ENCODE measurements around the gene NCOA1. TPM values are rescaled to one million over a fixed set of nuclear protein-coding genes. Genes with fewer than 3 reads are reported as not detected.

NCOA1 gene
- total and polyA plus RNA-seq, 10 of the 15 experiments (the other 5 are each of a cell fraction or from before 2014, with no cell fraction given): 1.8 to 35.6 (median 6.1) TPM

DNA sequence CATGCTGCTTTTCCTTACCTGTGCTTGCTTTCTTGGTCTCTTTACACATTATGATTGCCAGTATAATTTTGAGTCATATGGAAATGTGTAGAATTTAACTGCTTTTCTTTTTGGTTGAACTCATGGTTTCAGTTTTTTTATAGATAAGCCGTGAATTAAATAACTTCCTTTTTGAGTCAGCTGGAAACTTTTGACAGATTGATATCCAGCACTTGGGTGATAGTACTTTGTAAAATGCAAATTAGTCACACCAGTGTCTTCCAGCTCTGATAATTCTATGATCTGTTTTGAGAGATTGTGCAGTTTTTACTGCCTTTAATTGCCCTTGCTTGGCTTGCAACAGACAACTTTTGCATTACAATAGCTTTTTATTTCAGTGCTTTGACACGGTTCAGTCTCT lies 86.4 kb downstream of the NCOA1 start:
- CTCF ChIA-PET: interaction anchor here (0.5 to 1.4 kb wide), 3 partner anchors 8 to 363 kb away, joined by 3 to 5 read pairs (median 3); no protein-coding TSS in a partner anchor
- SMC1A ChIA-PET (ENCODE audit: uncharacterized antibody, unreplicated experiment): interaction anchor here (0.7 to 5.9 kb wide), 11 partner anchors 9 to 252 kb away, joined by 3 to 45 read pairs (median 5); no protein-coding TSS in a partner anchor
- peak; percentile 71 for FAIRE-seq
- Histone ChIP-seq H4K20me1 (ENCODE audit: control insufficient read depth, insufficient read depth) (no peaks in the 10 kb centered on the region), H3K27me3 (replicated peaks in 1 of 2; ENCODE audit: control insufficient read depth in 2 of 2, insufficient read depth in 2 of 2, low read length in 1 of 2) (no peaks in the 10 kb centered on the region), H3K9me3 (replicated peaks; ENCODE audit: control insufficient read depth, insufficient read depth, low read length) (peaks cover 4% of the 10 kb centered on the region; the same call in 2 of the 3 replicates), H3K36me3 (ENCODE audit: control insufficient read depth in 2 of 2, insufficient read depth in 2 of 2, low read length in 1 of 2) (peaks cover 0 to 4% of the 10 kb centered on the region in 2 experiments; a peak in 1 of 4 replicates), H3K79me2 (ENCODE audit: control insufficient read depth, insufficient read depth, low read length) (peaks cover 20% of the 10 kb centered on the region), H3K27ac (ENCODE audit: control insufficient read depth, insufficient read depth) (peak overlapping the region; percentile 80), H3K4me1 (ENCODE audit: control insufficient read depth, insufficient read depth, low read length) (peaks cover 47% of the 10 kb centered on the region), H2AFZ (ENCODE audit: control insufficient read depth, low read depth, low read length) (no peak overlapping the region), H3K4me3 (0 out of 2 replicates have a peak overlapping the region, but pooled peaks have one; percentile 14), H3K4me2 (ENCODE audit: control insufficient read depth, insufficient read depth) (peak overlapping the region; percentile 92), H3K9ac (ENCODE audit: control insufficient read depth, insufficient read depth, low read length) (peak overlapping the region; percentile 26; the same call in 1 of the 2 replicates)
- POLR2A ChIA-PET: interaction anchor here (1.4 to 1.5 kb wide), 2 partner anchors 9 to 62 kb away, joined by 3 to 13 read pairs; no protein-coding TSS in a partner anchor
- no TSS peak for BruUV-seq (replicated peaks)
- WGBS (ENCODE audit: insufficient coverage, insufficient replicate concordance, low lambda C conversion rate, missing lambda C conversion rate): 0% methylated on average over 2 of the region's 2 CpGs
- intact Hi-C loops (cut with micrococcal nuclease; ENCODE audit: unreplicated experiment): loop anchor here (5.0 kb wide), 2 partner anchors 85 to 155 kb away; partner anchors contain the start of gene NCOA1
- peak; percentile 87 for ATAC-seq
- in situ Hi-C loops (cut with MboI): no loop called here
- DNase-seq (ENCODE audit: low read depth, low spot score): peak; percentile 89
- RAD21 ChIA-PET (ENCODE audit: unreplicated experiment): interaction anchor here (1.2 to 3.0 kb wide), 5 partner anchors 10 to 155 kb away, joined by 3 to 26 read pairs (median 4); no protein-coding TSS in a partner anchor
- no peak for TF ChIP-seq CHD2 (IDR thresholded peaks at IDR 0.05; ENCODE audit: borderline replicate concordance, low read depth, low read length)
- no peak for TF ChIP-seq TCF12 (IDR thresholded peaks at IDR 0.05; ENCODE audit: low read depth, low read length)
- TF ChIP-seq FOXK2 (IDR thresholded peaks at IDR 0.05): no peak
- peak; percentile 94; the same call in 1 of the 2 replicates for TF ChIP-seq STAT3 (IDR thresholded peaks at IDR 0.05; ENCODE audit: low read depth, low read length)
- TF ChIP-seq NFYB (IDR thresholded peaks at IDR 0.05; ENCODE audit: insufficient read depth, low read depth, low read length): no peak
- peak; percentile 90 for TF ChIP-seq TBL1XR1 (IDR thresholded peaks at IDR 0.05; ENCODE audit: low read depth, low read length)
- TF ChIP-seq, protein P1, sequence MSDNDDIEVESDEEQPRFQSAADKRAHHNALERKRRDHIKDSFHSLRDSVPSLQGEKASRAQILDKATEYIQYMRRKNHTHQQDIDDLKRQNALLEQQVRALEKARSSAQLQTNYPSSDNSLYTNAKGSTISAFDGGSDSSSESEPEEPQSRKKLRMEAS (IDR thresholded peaks at IDR 0.05; ENCODE audit: low read depth, low read length): no peak
- no peak for TF ChIP-seq ESRRA (IDR thresholded peaks at IDR 0.05; ENCODE audit: low read length)
- TF ChIP-seq SREBF1 (IDR thresholded peaks at IDR 0.05; ENCODE audit: low read length): peak; percentile 96
- no peak for TF ChIP-seq YBX1 (IDR thresholded peaks at IDR 0.05)
- TF ChIP-seq, protein P2, sequence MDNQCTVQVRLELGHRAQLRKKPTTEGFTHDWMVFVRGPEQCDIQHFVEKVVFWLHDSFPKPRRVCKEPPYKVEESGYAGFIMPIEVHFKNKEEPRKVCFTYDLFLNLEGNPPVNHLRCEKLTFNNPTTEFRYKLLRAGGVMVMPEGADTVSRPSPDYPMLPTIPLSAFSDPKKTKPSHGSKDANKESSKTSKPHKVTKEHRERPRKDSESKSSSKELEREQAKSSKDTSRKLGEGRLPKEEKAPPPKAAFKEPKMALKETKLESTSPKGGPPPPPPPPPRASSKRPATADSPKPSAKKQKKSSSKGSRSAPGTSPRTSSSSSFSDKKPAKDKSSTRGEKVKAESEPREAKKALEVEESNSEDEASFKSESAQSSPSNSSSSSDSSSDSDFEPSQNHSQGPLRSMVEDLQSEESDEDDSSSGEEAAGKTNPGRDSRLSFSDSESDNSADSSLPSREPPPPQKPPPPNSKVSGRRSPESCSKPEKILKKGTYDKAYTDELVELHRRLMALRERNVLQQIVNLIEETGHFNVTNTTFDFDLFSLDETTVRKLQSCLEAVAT (IDR thresholded peaks at IDR 0.05): no peak
- TF ChIP-seq IRF4 (IDR thresholded peaks at IDR 0.05; ENCODE audit: low read depth, low read length): peak; percentile 90
- TF ChIP-seq PAX5 (IDR thresholded peaks at IDR 0.05; ENCODE audit: borderline replicate concordance, low read depth, low read length): 0 out of 2 replicates have a peak, but pooled peaks have one; percentile 55
- TF ChIP-seq KDM1A (IDR thresholded peaks at IDR 0.05; ENCODE audit: borderline replicate concordance): no peak
- TF ChIP-seq, protein P3, sequence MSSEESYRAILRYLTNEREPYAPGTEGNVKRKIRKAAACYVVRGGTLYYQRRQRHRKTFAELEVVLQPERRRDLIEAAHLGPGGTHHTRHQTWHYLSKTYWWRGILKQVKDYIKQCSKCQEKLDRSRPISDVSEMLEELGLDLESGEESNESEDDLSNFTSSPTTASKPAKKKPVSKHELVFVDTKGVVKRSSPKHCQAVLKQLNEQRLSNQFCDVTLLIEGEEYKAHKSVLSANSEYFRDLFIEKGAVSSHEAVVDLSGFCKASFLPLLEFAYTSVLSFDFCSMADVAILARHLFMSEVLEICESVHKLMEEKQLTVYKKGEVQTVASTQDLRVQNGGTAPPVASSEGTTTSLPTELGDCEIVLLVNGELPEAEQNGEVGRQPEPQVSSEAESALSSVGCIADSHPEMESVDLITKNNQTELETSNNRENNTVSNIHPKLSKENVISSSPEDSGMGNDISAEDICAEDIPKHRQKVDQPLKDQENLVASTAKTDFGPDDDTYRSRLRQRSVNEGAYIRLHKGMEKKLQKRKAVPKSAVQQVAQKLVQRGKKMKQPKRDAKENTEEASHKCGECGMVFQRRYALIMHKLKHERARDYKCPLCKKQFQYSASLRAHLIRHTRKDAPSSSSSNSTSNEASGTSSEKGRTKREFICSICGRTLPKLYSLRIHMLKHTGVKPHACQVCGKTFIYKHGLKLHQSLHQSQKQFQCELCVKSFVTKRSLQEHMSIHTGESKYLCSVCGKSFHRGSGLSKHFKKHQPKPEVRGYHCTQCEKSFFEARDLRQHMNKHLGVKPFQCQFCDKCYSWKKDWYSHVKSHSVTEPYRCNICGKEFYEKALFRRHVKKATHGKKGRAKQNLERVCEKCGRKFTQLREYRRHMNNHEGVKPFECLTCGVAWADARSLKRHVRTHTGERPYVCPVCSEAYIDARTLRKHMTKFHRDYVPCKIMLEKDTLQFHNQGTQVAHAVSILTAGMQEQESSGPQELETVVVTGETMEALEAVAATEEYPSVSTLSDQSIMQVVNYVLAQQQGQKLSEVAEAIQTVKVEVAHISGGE (CRISPR knock-in tag; IDR thresholded peaks at IDR 0.05): no peak
- TF ChIP-seq JUND (IDR thresholded peaks at IDR 0.05; ENCODE audit: low read depth, low read length): peak; percentile 90
- TF ChIP-seq, protein P4, sequence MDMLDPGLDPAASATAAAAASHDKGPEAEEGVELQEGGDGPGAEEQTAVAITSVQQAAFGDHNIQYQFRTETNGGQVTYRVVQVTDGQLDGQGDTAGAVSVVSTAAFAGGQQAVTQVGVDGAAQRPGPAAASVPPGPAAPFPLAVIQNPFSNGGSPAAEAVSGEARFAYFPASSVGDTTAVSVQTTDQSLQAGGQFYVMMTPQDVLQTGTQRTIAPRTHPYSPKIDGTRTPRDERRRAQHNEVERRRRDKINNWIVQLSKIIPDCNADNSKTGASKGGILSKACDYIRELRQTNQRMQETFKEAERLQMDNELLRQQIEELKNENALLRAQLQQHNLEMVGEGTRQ (IDR thresholded peaks at IDR 0.05; ENCODE audit: borderline replicate concordance, low read depth, low read length): no peak

All from GM12878 (cell line).